Kidney glomerular epithelial cell (primary cell): ENCODE data around the gene SH3D19.
A peak's percentile ranks its signal among the peaks of the same experiment; 100 is the strongest.

ENCODE experiments used
- DNase-seq: peaks from one replicate; lab custom pipeline; 2025; lab: John Stamatoyannopoulos, UW

Gene SH3D19

DNA sequence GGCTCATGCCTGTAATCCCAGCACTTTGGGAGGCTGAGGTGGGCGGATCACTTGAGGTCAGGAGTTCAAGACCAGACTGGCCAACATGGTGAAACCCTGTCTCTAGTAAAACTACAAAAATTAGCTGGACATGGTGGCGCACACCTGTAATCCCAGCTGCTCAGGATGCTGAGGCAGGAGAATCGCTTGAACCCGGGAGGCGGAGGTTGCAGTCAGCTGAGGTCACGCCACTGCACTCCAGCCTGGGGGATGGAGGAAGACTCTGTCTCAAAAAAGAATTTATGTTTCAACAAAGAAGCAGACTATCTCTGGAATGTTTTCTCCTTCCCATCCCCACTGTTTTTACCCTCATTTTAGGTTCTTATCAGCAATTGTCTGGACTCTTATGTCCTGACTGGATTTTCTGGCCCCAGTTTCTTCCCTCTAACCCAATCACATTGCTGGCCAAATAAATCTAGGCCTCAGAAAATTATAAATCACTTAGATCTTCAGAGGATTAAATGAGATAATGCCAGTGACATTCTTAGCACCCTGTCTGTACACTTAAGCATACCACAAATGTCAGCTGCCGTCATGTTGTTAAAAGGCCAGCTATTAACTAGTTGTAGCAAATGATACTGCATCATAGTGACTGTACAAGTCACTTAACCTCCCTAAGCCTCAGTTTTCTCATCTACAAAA, 93.3 kb downstream of the SH3D19 start:
- DNase-seq, result no peak

GRCh38 chr4:151228189-151229119, 97.0 kb downstream of the SH3D19 start:
- no peak for DNase-seq

DNA sequence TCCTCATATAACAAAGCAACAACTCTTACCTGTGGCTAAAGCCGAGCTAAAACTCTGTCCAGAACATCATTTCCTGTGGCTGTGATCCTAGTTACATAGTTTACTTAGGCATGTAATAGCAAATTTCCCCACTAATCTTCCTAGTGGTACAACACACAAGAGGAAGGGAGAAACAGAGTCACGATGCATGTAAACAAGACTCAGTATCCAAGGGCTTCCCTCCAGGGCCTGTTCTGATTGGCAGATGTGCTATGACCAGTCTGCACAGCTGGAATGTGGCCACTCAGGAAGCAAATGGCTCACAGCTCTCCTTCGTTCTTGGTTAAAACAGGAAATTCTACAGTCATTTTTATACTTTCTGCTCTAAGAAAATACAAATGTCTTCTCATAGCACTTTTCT, 97.7 kb downstream of the SH3D19 start:
- DNase-seq, result peak; percentile 48

GRCh38 chr4:151227172-151227571, 98.2 kb downstream of the SH3D19 start:
- no peak for DNase-seq

GRCh38 chr4:151226004-151226932, 99.1 kb downstream of the SH3D19 start:
- peak; percentile 86 for DNase-seq

GRCh38 chr4:151223465-151223864, 101.9 kb downstream of the SH3D19 start:
- DNase-seq, result no peak

- DNase-seq, result no peak
These were observed 105.5 kb downstream of the SH3D19 start for GRCh38 chr4:151219948-151220347.

DNA sequence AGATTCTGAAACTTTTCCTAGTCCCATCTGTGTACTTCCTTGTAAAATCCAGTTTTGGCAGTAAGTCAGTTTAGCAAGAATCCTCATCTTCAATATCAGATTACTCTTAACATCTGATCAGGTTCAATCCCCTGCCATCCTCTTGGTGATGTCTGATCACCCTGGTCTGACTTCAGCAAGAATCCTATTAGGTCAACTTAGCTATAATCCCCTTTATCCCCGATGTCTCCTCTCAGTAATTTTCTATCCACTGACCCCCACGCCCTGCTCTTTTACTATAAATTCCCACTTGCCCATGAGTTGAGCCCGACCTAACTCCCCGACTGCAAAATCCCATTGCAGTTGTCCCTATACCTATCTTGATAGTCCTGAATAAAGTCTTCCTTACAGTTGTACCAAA, 106.3 kb downstream of the SH3D19 start:
- no peak for DNase-seq

- DNase-seq, result no peak
These were observed 107.1 kb downstream of the SH3D19 start for GRCh38 chr4:151218343-151218742.

GRCh38 chr4:151217326-151217725, 108.1 kb downstream of the SH3D19 start:
- no peak for DNase-seq

GRCh38 chr4:151215295-151215694, 110.1 kb downstream of the SH3D19 start:
- no peak for DNase-seq

DNA sequence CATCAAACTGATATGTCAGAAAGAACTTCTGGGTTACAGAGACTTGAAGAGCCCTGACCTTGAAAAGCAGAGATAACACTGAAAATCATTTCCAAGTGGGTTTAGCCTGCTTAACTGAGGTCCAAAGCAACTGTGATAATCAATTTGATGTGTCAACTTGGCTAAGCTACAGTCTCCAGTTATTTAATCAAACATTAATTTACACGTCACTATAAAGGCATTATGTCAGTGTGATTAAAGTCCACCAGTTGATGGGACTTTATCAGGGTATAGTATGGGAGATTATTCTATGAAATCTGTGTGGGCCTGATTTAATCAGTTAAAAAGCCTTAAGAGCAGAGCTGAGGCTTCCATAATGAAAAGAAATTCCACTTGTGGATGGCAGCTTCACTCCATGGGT, 117.5 kb downstream of the SH3D19 start:
- no peak for DNase-seq

DNA sequence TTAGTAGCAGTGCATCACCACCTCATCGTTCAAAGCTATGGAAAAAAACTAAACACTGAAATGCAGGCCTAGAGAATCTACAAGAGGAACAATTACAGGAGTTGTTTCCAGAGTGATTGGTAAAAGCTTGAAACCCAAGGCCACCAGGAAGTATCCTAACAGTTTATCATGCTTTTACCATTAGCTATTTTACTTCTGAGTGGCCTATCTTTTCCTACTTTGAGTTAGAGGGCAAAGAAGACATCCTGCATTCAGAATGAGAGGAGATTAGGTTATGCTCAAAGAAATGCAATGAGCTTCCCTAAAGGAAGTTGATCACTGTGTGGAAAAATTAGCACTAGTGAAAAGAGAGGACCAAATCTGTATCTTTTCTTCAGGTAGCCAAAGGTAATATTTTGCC, 118.2 kb downstream of the SH3D19 start:
- DNase-seq, result no peak

DNA sequence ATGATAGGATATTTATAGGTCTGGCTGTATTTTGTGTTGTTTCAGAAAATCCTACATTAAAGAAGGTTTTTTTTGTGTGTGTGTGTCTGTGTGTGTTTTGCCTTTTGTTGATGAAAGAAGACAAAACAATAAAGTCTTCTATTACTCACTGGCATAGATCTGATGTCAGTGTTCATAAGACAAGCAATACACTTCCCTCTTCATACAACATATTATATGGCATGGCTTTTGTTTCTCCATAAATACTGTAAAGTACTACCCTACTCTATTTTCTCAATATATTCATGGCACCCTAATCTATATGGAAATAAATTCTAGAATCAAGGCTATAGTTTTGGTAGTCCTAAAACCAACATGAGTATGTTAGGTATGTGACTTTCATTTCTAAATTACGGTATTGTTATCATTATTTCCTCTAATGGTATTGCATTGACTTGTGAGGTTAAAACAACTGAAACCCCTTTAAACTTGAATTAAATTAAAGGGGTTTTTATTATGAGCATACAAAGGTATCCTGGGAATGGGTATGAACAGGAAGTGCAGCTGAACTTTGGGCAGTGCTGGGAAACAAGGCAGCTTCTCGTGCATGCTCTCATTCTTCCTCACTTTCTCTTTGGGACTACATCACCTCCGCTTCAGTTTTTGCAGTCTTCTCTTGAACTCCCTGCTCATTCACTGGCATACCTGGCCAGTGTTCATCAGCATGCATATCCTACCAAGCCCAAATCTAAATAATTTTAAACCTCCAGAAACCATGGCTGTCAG, 119.0 kb downstream of the SH3D19 start:
- DNase-seq, result no peak

GRCh38 chr4:151205722-151206121, 119.7 kb downstream of the SH3D19 start:
- no peak for DNase-seq

GRCh38 chr4:151204925-151205524, 120.4 kb downstream of the SH3D19 start:
- DNase-seq, result no peak

DNA sequence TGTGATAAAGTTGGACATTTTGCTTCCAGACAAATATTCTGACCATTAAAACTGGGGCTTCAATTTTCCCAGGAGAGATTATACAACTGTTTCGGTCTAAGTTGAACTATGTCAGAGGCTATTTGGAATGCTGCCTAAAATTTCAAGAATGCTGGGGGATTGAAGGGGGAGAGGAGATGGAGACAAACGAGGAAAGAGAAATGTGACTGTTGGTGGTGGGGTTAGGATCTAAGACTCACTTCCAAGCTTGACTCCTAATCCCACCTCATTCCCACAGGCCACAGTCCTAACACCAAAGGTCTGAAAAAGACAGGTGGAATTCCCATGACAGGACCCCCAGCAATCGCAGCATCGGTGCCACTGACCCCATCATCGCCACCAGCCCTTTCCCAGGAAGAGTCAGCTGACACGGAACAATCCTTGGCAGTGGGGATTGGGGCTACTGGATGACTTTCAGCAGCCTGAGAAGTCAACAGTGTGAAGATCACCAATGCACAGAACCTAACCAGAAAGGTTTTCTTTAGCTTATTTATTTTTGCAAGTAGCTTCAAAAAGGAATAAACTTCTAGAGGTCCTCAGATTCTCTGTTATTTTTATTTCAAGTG, 122.5 kb downstream of the SH3D19 start:
- peak; percentile 20 for DNase-seq

DNA sequence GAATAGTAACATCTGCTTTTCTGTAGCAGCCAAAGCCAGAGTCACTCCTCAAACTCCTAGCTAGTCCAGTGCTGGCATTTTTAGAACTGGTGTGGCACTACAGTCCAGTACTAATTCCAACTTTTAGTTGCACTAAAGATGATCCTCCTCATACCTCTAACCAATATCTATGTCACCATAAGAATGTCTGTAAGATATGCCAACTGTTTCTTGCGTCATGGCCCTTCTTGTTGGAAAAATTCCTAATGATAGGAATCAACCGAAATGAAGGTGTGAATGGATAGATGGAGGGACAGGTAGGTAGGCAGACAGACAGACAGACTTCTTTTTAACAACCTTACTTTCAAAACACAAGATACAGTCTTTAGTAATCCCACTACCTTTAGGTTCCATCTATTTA, 123.0 kb downstream of the SH3D19 start:
- no peak for DNase-seq

DNA sequence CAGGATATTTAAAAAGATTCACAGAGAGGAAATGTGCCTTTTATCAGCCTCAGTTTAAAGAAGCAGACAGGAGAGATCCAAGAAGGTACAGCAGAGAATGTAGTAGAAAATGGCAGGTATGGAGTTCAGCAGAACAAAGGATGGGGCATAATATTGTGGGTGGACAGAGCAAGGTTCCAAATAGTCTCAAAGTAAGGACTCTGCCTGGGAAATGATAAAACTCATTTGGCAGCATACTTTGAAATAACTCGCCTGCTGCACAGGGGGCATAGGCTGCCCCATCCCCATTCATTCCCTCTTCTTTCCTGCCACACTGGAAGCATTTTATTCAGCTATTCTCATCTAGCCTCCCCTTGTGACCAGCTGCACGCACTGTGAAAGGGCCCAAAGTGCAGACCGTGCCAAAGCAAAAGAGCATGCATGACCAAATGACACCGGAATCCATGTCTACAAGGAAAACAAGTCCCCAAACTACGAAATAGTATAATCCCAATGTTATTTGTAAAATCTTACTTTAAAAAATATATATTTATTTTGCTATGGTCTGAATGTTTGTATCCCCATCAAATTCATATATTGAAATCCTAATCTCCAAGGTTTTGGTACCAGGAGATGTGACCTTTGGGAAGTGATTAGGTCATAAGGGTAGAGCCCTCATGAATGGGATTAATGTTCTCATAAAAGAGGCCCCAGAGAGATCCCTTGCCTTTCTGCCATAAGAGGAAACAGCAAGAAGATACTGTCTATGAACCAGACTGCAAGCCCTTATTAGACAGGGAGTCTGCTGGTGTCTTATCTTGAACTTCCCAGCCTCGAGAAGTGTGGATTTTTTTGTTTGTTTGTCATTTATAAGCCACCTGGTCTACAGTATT, 125.8 kb downstream of the SH3D19 start:
- no peak for DNase-seq

GRCh38 chr4:151198748-151199147, 126.7 kb downstream of the SH3D19 start:
- DNase-seq, result no peak
